Stimulated activated CD8-positive, alpha-beta memory T cell treated with anti-CD3 and anti-CD28 coated beads, Interleukin-12 subunit alpha, Interleukin-12 subunit beta, amount 100 ng/mL, for 24 hours (primary cell): ENCODE measurements around the gene SKAP2.

Experiments used
- DNase-seq: peaks from one replicate; pipeline ENCODE4 v3.0.0-alpha.2; 2020; ENCODE audit errors: extremely low read depth

SKAP2 gene

DNA sequence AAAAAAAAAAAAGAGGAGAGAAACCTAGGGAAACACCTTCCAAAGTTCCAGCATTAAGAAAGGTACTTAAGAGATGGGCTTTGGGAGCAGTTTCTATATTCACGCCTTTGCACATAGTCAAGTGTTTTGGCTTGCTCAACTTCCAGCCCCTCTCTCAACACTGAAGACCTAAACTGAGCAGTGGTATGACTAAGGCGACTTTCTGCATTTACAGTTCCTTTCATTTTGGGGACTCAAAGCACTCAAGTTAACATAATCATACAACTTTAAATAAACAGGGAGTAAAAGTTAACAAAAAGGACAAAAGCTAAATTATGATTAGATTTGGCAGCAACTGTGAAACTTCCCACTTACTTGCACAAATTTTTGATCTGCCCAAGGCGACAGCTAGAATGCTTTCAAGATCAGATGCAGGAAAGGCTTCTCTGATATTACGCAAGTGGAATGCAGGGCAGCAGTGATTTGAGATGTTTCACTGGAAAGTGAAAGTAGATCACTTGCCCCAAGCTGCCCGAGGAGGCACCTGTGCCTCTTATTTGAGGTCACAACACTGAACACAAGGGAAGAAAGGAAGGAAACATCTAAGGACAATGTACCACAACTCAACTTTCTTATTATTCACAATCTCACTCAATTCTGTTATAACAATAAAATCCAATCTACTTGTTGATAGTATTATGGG lies 199.5 kb downstream of the SKAP2 start:
- DNase-seq, result no peak

DNA sequence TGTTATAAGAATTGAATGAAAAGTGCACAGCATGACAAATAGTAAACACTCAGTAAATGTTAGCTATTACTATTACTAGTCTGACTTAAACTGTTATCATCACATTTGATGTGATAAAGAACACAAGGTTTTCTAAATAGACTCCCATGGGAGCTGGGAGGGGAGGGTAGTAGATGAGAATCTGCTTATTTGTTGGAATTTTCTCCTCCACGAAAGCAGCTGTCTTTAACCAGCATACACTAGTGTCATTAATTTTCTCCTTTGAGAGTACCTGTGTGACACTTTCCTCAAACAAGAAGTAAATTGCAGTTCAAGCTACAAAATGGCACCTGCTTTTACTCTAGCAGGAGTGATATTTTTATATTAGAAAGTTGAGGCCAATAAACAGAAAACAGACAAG lies 200.1 kb downstream of the SKAP2 start:
- no peak for DNase-seq

DNA sequence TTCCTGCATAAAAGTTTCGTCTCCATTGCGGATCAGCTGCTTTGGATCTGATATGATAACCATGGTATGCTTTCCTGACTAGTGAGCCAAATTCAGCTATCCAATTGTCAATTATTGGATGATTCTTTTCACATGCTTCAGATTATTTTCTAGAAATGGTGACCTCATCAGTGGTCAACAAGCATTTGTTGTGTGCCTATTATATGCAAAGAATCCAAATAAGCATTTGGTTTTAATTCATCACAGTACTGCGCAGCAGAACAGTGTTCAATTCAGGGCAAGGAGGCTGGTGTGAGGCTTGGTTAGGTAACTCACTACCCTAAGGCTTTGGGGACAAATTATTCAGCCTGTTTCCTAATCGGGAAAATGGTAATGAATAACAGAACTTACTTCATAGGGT lies 200.5 kb downstream of the SKAP2 start:
- DNase-seq, result no peak

DNA sequence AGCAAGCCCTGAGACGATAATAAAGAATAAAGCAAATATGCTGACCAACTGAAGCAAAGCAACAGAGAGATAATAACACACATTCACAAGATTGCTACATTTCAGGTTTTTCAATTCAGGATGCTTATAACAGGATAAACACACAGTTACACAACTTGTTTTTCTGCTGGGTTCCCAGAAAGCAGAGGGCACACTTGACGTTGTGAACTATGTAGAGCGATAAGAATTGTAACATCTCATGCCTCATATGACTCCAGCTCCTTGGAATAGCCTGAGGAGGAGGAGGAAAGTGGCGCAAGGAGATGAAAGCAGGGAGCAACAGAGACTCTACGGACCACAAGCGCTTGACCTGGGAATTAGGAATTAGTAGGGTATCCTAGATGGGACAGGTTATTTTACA lies 201.7 kb downstream of the SKAP2 start:
- DNase-seq, result no peak

DNA sequence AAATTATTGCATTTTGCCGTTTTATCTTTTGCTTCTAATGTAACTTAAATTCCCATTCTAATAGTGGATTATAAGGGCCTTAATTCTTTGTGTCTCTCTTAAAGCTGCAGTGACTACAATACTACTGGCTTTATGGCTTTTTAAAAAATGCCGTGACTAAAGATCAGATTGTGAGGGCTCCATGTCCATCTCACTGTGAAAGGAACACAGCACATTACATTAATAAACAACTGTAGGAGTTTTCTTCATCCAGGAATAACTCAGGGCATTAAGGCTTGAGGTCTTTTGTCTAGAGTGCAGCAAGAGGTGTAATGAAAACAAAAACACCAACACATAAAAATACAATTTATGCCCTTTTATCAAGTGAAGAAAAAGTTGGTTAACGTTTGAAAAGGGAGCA lies 205.3 kb downstream of the SKAP2 start:
- DNase-seq, result no peak

DNA sequence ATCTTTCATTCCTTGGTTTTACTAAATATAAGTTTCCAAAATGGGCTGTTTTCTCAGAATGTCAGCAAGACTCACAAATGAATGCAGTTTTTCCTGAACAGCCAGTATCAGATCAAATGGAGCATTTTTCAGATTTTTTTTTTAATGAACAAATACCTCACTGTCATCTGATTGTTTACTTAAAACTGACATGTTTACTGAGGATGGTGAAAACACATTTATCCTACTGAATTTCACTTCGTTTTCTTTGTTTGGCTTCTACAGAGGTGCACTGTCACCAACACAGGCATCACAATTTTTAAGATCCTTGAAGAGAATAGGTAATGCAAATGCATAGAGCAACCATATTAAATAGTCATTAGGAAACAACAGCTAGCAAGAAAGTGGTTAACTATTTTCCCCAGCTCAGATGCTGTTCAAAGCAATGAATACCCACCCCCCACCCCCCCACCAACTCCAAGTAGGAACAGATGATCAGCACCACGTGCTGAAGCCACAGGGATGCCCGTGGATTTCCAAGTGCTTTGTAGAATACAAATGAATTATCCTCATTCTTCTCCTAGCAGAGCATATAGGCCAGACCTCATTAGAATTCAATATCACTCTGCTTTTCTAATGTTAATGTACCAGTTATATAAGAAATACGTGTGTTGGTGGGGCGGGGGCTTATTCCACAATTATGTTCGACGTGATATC lies 205.9 kb downstream of the SKAP2 start:
- no peak for DNase-seq

DNA sequence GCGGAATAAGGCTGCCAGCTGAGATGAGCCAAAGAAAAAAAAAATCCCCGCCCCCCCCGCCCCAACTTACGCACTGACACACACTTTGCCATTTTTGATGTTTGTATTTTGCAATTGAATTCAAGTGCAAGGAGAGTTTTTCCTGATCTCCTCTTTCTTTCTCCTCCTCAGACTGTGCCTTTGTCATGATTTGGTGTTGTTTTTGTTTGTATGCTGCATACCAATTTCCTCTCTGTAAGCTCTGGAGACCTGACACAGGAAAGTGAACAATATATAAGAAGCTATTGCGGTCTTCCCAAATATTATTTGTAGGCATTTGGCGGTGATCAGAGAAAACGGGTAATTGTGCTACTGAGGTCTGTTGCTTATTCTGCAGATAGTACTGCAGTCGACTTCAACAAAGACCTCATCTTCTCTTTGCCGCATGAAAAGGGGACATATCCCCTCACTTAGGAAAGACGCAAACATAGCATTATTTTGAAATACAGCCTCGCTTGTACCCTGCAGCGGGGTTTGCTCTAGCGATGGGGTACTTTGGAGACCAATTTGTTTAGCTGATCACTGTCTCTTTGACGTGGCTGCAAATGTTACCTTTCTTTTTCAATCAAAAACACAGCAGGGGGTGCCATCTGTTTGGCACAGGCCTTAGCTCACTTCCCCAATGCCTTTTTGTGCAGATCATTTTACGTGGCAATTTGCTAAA lies 206.6 kb downstream of the SKAP2 start:
- no peak for DNase-seq

DNA sequence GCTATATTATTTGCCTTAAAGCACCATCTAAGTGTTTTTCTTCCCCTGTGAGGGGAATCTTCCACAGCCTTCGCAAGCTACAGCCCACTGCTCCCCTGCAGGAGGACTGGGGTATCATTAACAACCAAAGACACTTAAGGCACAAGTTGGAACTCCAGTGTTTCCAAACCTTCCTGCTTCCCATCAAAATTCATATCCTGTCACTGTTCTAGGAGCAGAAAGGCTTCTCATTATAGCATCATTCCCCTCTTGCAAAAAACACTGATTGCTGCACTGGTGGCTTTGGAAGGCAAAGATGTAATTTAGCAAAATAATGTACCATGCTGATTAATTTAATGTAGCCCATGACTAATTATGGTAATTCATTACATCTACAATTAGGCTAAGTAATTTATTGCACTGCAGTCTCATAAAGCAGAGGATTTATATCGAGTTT lies 207.2 kb downstream of the SKAP2 start:
- no peak for DNase-seq

DNA sequence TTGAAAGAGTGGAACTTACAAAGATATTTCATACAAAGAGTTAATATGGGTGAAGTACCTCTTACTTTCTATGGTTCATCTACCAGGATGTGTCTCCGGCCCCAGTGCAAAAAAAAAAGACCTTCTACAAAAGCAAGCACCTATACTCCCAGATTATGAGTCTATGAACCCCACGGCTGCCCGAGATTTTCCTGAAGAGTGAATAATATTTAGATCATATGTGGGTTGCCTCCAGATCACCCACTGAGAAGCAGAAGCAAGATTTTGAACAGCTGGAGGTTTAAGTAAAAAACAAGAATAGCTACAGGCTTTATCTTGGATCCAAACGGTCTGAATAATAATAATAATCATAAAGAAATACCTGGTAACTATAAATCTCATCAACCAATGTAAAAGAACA lies 207.7 kb downstream of the SKAP2 start:
- no peak for DNase-seq

DNA sequence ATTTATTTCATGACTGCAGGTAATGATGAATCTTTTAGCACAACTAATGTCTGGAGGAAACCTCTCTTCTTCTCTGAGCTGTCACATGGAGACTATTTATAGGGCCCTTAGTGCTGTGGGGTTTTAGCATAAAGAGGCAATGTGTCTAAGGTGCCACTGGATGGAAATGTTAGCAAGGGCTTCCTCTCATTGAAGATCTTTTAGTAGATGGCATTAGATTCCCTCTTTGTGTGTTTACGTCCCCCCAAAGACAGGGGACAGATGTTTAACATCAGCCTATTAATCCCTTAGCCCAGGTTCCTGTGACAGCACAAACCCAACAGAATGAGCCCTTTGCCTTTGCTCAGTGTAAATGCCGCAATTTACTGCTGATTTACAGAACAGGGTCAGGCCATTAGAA lies 208.6 kb downstream of the SKAP2 start:
- DNase-seq, result no peak

DNA sequence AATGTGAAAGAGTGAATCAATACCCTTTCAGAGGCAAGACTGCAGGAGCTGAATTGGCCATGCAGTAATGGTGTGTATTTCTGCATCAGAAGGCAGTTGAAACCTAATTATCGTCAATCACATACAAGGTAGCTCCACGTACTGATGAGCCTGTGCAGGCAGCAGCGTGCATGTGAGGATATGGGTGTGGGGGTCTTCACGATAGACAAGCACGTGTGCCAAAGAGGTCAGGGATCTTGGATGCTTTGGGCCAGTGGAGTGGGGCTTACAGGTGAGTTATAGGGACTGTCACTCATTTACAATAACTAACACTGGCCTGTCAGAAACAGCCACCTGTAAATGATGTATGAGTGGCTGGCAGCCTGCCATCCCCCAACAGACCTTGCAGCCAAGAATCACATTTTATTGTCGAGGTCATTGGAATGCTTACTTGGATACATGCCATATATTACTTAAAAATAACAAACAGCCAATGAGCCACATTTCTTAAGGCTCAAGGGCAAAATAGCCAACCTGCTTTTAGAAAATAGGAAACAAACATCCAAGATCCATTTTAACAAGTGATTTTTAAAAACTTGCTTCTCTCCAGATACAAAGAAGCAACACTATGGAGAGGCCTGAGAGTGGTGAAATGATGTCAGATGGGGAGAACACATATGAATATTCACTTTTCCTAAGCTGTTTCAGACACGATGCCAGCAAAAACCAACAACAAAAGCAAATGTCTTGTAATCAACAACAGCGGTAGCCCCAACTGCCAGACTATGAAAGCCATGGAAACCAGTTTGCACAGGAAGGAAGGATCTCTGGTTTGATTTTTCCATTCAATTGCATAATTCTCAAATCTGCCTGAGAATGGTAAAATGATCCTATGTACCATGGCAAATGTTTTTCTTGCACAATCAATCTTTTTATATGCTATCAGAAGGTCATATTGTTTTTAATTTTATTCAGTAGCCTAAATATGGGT lies 210.7 kb downstream of the SKAP2 start:
- no peak for DNase-seq

DNA sequence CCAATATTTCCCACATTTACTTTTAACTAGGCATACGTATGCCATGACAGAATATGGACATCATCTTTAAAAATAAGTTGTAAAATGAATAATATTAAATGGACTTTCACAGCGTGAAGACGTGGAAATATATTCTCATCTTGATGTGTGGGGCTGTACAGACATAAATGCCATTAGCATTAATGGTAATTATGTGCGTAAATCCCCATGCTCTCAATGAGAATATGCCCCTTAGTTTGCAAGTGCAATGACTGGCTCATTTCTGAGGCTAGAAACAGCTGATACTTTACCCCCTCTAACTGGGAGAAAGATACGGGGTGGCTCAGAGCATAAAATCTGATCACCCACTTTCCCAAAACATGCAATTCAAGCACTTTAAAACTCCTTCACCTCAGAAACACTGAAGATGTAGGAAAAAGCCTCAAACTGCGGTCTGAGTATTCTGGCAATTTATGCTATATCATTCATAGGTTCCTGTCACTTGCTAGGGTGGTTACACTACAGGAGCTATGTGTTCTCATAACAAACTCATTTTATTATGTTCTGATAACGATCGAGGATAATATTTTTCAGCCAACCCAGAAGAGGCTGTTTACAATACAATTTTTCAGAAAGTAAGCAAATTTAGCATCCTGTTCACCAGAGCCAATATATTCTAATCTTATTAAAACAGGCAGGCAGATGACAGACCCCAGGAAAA lies 211.8 kb downstream of the SKAP2 start:
- DNase-seq, result no peak

DNA sequence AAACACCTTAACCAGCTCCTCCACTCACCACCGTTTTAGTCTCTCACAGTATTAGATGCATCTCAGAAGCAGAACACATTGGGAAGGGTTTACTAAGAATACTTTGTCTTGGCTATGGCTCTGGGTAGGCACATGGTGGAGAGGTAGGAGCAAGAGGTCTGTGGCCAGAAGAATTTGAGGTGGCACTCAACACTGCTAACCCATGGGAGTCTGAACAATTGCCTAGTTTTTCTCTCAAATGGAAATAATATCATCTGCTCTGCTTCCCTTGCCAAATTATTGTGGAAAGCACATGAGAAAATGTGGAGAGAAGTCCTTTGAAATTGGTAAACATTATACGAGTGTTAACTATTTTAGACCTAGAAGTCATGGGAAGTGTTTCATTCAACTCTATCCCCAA lies 214.3 kb downstream of the SKAP2 start:
- DNase-seq, result no peak

DNA sequence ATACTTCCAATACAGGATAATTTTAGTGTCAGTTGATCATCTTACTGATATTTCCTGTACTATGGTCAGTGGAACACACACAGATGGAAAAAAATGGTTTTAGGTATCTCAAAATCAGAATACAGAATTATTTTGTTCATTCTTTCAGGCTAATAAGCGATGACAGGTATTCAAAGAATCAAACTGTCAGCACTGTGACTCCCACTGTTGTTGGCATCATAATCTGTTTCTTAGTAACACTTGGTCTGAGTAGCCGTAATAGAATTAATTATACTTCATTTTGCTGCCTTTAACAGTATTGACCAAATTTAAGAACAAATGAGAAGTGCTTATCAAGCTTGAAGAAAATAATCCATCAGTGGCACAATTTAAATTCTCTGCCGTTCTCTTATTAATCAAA lies 215.0 kb downstream of the SKAP2 start:
- no peak for DNase-seq

DNA sequence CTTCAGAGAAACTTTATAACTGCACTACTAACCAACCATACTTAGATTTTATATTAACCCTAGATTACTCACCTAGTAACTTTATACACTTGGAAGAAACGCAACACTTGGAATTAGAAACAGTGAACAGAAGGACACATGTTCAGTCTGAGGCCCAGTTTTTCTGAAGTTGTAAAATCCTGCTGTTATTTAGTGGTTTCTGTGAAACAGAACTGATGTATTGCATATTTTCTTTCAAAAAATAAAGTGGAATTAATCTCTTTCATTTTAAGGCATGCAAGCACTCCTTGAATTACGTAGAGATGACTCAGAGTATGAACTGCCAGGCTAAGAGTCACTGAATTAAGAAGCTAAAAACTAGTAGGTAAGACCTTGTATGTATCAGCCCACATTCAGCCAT lies 215.8 kb downstream of the SKAP2 start:
- no peak for DNase-seq

DNA sequence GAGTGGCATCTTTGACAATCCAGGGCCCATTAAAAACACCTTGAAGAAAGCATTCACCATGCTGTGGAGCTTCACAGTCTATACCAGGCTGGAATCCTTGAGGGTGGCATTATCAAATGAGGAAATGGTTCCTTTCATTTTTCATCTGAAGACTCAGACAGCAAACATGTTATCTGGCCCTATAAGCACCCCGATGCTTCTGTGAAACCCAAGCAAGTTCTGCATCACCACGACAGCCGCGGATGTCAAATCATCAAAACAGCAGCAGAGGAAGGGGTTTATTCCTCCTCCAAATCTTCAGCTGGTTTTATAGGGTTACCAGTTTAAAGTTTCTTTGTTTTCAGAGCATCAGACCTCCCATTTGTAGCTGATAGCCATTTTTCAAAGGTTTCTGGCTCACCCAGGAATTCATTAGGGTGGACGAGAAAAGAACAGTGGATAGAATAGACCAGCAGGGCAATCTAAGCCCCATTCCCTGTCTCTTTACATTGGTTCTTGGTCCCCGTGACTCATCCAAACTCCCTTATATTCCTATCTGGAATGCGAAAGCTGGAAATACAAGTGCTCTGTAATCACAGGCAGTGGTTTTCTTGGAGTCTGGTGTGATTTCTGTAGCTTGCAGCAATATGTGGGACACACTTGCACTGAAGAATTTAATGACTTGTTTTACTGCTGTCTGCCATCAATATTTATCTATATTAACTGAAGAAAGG lies 217.9 kb downstream of the SKAP2 start:
- no peak for DNase-seq

DNA sequence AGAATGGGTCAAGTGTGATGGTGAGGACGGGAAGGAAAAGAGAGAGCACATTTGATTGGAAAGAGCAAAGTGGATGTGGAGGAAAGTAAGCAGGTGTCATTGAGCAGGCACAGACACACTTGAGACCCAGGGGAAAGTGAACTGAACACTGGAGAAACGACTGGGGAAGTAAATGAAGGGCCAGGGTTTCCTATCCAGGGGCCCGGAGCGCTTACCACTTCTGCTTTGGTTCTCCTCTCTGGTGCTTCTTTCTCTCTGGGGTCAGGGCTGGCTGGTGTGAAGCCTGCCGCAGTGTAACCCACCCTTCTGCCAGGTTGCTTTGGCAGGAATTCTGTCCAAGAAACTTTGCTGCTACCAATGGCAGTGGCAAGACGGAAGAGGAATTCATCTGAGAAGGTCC lies 219.3 kb downstream of the SKAP2 start:
- DNase-seq, result no peak

DNA sequence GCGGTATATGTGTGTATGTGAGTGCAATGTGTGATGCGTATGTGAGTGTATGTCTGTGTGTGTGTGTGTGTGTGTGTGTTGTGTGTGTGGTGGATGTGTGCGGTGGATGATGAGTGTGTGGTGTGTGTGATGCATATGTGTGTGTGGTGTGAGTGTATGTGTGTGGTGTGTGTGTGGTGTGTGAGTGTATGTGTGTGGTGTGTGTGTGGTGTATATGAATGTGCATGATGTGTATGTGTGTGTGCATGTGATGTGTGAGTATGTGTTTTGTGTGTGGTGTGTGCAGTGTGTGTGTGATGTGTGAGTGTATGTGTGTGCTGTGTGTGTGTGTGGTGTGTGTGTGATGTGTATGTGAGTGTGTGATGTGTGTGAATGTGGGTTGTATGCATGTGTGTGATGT lies 222.0 kb downstream of the SKAP2 start:
- no peak for DNase-seq

DNA sequence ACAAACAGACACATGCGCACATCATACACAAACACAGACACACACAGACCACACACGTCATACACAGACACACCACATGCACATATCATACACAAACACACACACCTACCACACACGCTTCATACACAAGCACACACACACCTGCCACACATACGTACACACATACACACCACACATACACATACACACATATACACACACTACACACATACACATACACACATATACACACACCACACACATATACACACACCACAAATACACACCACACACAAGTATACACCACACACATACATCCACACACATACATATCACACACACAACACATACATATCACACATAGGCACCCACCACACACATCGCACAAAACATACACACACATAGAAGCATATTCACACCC lies 224.7 kb downstream of the SKAP2 start:
- DNase-seq, result no peak

DNA sequence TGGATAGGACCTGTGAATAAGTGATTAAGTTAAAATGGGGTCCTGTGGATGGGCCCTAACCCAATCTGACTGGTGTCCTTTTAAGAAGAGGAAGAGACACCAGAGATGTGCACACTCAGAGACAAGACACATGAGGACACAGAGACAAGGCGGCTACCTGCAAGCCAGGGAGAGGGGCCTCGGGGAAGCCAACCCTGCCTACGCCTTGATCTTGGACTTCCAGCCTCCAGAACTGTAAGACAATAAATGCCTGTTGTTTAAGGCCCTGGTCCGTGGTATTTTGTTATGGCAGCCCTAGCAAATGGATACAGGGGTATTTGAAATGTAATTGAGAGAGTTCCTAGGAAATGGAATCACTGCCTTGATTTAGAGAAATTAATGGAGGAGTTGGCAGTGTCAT lies 225.3 kb downstream of the SKAP2 start:
- DNase-seq, result no peak

DNA sequence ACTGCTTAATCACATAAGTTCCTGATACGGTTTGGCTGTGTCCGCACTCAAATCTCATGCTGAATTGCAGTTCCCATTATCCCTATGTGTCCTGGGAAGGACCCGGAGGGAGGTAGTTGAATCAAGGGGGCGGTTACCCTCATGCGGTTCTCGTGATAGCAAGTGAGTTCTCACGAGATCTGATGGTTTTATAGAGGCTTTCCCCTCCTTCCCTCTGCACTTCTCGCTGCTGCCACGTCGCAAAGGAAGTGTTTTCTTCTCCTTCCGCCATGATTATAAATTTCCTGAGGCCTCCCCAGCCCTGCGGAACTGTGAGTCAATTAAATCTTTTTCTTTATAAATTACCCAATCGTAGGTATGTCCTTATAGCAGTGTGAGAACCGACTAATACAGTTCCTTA lies 226.2 kb downstream of the SKAP2 start:
- no peak for DNase-seq
